HG03280 (cell line): ENCODE measurements around the gene BAHCC1.

Source experiments
- ATAC-seq: cut with Tn5 transposase; IDR thresholded peaks from one replicate; pipeline ENCODE4 v1.9.1; 2021; ENCODE audit warnings: mild to moderate bottlenecking, moderate library complexity; ENCODE audit not compliant: unreplicated experiment

BAHCC1 gene

GRCh38 chr17:81459224-81459623, 64.0 kb downstream of the BAHCC1 start:
- no peak for ATAC-seq

- ATAC-seq = no peak
Measured at GRCh38 chr17:81459864-81460263, 64.6 kb downstream of the BAHCC1 start.

- ATAC-seq = no peak
Measured at GRCh38 chr17:81460856-81461460, 65.7 kb downstream of the BAHCC1 start.

GRCh38 chr17:81461607-81462500, 66.6 kb downstream of the BAHCC1 start:
- ATAC-seq = no peak

- ATAC-seq = no peak
Measured at GRCh38 chr17:81462506-81463125, 67.4 kb downstream of the BAHCC1 start.

- no peak for ATAC-seq
Measured at GRCh38 chr17:81463506-81463905, 68.2 kb downstream of the BAHCC1 start.

- no peak for ATAC-seq
Measured at GRCh38 chr17:81464586-81464985, 69.3 kb downstream of the BAHCC1 start.

GRCh38 chr17:81465910-81466309, 70.7 kb downstream of the BAHCC1 start:
- no peak for ATAC-seq

GRCh38 chr17:81466564-81467472, 71.6 kb downstream of the BAHCC1 start:
- no peak for ATAC-seq

- no peak for ATAC-seq
Measured at GRCh38 chr17:81468111-81468769, 73.0 kb downstream of the BAHCC1 start.

- ATAC-seq = no peak
Measured at GRCh38 chr17:81468770-81469121, 73.5 kb downstream of the BAHCC1 start.

GRCh38 chr17:81469266-81469665, 74.0 kb downstream of the BAHCC1 start:
- no peak for ATAC-seq

GRCh38 chr17:81470270-81470943, 75.2 kb downstream of the BAHCC1 start:
- no peak for ATAC-seq

- ATAC-seq = no peak
Measured at GRCh38 chr17:81470944-81471817, 75.9 kb downstream of the BAHCC1 start.

GRCh38 chr17:81471818-81472456, 76.7 kb downstream of the BAHCC1 start:
- no peak for ATAC-seq

- no peak for ATAC-seq
Measured at GRCh38 chr17:81473019-81473418, 77.8 kb downstream of the BAHCC1 start.

- ATAC-seq = no peak
Measured at GRCh38 chr17:81474958-81475357, 79.7 kb downstream of the BAHCC1 start.

- no peak for ATAC-seq
Measured at GRCh38 chr17:81476097-81476496, 80.8 kb downstream of the BAHCC1 start.
